NOMO-1 (cell line): ENCODE data around the gene PRUNE1.

Source experiments
- DNase-seq, 2 experiments: peaks; one replicate each; lab custom pipeline; 2025; ENCODE audit not compliant: unreplicated experiment in 2 of 2; lab: John Stamatoyannopoulos, UW

The PRUNE1 gene

DNA sequence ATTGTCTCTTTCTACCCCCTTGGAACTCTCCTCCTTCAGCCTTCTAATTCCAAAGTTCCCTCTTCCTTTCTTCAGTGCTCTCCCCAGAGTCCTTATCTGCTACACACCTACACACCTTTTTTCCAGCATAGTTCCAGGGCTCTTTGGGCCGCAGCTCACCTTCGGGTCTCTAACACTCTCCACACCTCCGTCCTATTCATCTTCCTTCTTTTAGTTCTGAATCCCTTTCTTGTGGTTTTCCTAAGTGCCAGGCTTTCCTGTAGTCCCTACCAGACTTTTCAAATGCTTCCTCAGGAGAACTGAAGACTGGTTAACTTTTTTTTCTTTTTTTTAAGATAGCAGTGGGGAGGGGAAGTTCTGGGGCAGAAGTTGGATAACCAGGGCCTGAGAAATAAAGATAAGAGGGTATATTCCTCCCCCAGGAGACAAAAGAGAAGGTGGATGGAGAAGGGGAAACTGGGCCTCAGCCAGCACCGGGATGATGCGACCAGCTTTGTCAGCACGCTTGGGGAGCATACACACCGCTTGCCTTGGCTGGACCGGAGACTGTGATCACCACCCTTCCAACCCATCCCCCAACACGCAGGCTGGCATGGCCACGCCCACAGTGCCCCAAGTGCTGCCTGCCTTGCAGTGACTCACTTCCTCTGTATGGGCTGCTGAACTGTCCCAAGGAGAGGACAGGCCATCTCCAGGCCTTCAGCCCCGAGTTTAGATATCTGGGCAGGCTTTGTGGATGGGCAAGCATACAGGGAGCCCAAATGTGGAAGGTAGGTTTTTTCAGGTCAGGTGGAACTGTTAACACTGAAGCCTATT is 31.2 kb upstream of the PRUNE1 start:
- DNase-seq: peak; percentile 89 to 90

DNA sequence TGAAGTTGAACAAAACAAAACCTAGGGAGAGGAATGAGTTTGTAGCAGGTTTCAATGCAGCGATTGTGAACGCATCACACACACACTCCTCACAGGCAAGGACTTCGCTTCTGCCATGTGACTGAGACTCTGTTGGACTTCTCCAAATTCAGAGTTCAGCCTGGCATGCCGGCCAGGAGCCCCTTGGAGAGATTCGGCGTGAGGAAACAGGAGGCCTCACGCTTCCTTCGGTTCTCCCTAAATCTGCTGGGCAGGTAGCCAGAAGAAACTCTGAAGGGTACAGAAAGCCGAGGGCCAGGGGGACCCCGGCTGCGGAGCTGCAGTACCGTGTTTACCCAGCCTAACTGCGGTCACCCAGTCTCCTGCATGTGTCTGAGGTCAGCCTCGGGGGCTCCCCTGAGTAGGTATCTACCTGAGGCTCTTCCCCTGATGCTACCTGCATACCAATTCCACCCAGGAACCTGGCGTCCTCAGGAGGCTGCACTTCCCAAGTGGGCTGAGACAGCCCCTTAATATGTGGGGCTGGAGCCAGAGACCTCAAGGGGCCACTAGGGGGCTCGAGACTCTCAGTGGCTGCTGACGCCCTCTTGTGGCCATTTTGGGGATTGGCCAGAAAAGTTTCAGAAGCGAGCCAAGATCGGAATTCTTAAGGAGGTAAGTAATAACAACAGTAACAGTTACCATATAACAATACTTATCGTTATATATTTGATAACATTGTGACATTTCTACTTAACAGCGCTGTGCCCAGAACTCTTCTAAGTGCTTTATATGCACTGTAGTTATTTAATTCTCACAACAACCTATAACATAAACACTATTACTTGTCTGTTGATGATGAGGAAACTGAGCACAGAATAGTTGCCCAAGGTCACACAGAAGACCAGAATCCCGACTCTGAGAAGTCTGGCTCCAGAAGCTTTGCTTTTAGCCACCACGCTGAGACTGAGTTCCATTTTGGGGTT is 28.9 kb upstream of the PRUNE1 start:
- peak; percentile 75 to 84 for DNase-seq

GRCh38 chr1:150981177-150981804 is 27.0 kb upstream of the PRUNE1 start:
- no peak for DNase-seq

GRCh38 chr1:150981805-150982712 is 26.2 kb upstream of the PRUNE1 start, which contains the start of gene ANXA9:
Gene ANXA9 (plus strand): TSS chr1:150982292. CDS start chr1:150983106, 814 bp downstream.
- DNase-seq: no peak

GRCh38 chr1:150985179-150985825 is 22.9 kb upstream of the PRUNE1 start:
- DNase-seq: no peak

GRCh38 chr1:150987924-150988323 is 20.3 kb upstream of the PRUNE1 start:
- no peak for DNase-seq

DNA sequence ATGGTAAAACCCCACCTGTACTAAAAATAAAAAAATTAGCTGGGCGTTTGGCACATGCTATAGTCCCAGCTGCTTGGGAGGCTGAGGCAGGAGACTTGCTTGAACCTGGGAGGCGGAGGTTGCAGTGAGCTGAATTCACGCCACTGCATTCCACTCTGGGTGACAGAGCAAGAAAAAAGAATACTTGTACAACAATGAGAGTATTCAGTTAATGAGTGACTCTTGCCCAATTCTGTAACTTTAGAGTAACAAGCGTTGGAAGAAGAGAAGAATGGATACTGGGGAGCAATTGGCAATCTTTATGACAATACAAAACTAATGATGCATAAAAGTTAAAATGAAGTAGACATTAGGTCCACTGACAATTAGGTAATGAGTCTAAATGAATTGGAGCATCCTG is 15.6 kb upstream of the PRUNE1 start:
- DNase-seq: no peak

- no peak for DNase-seq
Measured at GRCh38 chr1:150994248-150994647, 14.0 kb upstream of the PRUNE1 start.

GRCh38 chr1:150995460-150995859 is 12.8 kb upstream of the PRUNE1 start:
- DNase-seq: no peak

GRCh38 chr1:150995896-150996295 is 12.4 kb upstream of the PRUNE1 start:
- no peak for DNase-seq

- no peak for DNase-seq
Measured at GRCh38 chr1:150997126-150997872, 10.9 kb upstream of the PRUNE1 start.

GRCh38 chr1:150997949-150998348 is 10.3 kb upstream of the PRUNE1 start:
- no peak for DNase-seq

DNA sequence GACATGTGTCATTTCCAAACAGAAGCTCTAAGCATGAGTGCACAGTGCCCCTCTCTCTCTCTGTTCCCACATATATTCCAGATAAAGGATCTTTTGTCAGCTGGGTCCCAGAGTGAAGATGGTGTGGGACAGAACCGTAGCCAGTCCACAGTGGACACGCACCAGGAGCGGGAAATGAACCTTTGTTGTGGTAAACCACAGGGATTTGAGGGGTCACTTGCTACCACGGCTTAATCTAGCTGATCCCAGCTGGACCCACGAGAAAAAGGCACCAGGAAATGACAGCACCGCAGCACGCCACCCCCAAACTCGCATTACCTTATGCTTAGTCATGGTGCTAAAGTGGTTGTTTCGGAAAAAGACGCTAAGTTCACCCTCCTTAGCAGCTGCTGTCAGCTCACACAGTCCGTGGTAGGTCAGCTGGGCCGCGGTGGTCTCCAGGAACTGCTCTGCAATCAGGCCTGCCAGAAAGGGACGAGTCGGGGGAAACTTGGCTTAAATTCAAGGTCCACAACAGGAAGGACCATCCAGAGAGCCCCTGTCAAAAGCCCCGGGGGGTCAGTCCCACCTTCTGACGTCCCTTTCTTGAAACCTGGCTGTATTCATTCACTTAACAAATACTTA is 9.1 kb upstream of the PRUNE1 start:
- no peak for DNase-seq

GRCh38 chr1:150999926-151000325 is 8.3 kb upstream of the PRUNE1 start:
- no peak for DNase-seq

- DNase-seq: no peak
Measured at GRCh38 chr1:151000408-151000807, 7.8 kb upstream of the PRUNE1 start.

DNA sequence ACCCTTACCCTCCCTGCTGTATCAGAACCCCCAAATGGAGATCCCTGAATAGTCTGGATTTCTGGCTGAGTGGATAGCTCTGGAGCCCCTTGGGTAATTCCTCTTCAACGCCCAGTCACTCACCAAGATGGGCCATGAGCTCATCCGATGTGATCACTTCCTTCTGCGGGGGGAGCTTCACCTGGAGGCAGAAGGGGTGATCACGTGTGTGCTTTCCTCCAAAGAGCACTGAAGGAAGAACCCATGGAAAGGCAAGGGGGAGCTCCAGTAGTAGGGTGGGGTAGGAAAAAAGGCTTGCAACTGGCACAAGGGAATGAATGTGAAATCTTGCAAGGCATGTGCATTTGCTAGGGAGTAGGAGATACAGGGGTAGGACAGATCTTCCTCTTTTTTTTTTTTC is 6.6 kb upstream of the PRUNE1 start:
- DNase-seq: peak in 1 of 2 experiments; percentile 35

DNA sequence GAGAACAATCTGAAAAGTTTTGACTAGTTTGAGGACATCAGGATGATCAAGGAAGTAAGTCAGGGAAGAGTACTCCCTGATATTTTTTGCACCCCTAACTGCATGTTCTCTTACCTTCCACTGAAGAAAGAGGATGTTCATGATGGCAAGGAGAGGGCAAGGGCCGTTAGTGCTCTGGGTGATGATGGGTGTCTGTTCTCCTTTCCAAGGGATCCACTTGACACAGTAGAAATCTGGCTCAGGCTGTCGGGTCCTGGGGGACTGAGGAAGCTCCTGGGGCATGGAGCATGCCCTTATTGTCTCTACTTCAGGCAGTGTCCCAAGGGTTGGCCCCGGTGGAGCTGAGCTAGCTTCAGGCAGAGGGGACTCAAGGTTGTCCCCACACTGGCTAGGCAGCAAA is 6.2 kb upstream of the PRUNE1 start:
- DNase-seq: no peak

DNA sequence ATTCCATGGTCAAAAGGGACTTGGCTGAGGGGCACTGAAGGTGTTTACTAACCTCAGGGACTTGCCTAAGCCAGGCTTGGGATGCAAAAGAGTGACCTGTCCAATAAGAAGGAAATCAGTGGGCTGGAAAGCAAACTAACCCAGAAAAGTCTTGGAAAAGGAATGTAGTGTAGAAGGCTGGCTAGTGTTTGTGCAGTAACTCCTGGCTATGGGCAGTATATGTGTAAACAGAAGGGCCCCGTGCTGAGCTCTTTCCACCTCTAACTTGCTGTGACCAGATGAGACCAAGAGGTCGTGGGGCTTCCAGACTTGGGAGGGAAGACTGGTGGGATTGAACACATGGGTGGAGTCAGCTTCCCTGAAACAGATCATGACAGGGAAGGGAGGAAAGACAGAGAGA is 5.6 kb upstream of the PRUNE1 start:
- DNase-seq: no peak
